Activated T-helper 17 cell treated with anti-CD3 and anti-CD28 coated beads, Interleukin-2, amount 50 U/mL, for 72 hours (primary cell): Measurements from ENCODE around the gene HOXD1. TPM values are rescaled to one million over a fixed set of nuclear protein-coding genes. Genes with fewer than 3 reads are reported as not detected.

ENCODE experiments used
- ATAC-seq: fragments of 150-1000 bp; cut with Tn5 transposase; replicated peaks from 2 replicates; pipeline ENCODE4 v1.10.0; 2021; ENCODE audit warnings: mild to moderate bottlenecking, moderate library complexity
- H3K27ac Mint-ChIP-seq: one replicate; pipeline ENCODE4 v1.8.0; 2022; ENCODE audit warnings: mixed read lengths
- H3K27me3 Mint-ChIP-seq: one replicate; pipeline ENCODE4 v1.8.0; 2022; ENCODE audit warnings: mixed read lengths
- H3K36me3 Mint-ChIP-seq: one replicate; pipeline ENCODE4 v1.8.0; 2022; ENCODE audit warnings: low read depth, mild to moderate bottlenecking, mixed read lengths
- H3K4me1 Mint-ChIP-seq: one replicate; pipeline ENCODE4 v1.8.0; 2022; ENCODE audit warnings: mixed read lengths
- H3K4me3 Mint-ChIP-seq: one replicate; pipeline ENCODE4 v1.8.0; 2022; ENCODE audit warnings: mild to moderate bottlenecking, mixed read lengths
- H3K9me3 Mint-ChIP-seq: one replicate; pipeline ENCODE4 v1.8.0; 2022; ENCODE audit warnings: mixed read lengths
- total RNA-seq, 2 donors: library from RNA; stranded (reverse); gene quantifications; one replicate each; pipeline ENCODE4 v1.2.3, GENCODE V29; 2022

Gene HOXD1
- total RNA-seq, 2 donors from 2014 or later = not detected

- Mint-ChIP-seq H3K9me3 (peaks cover 3% of the 10 kb centered on the region), H3K27ac (no peak overlapping the region), H3K4me1 (peaks cover 4% of the 10 kb centered on the region), H3K36me3 (peaks cover 6% of the 10 kb centered on the region), H3K4me3 (no peak overlapping the region), H3K27me3 (peaks cover 63% of the 10 kb centered on the region)
- no peak for ATAC-seq
Measured at GRCh38 chr2:176159663-176160250, 28.7 kb upstream of the HOXD1 start.

GRCh38 chr2:176160251-176160985 is 28.1 kb upstream of the HOXD1 start:
- no peak for ATAC-seq
- Mint-ChIP-seq H3K36me3 (peaks cover 6% of the 10 kb centered on the region), H3K27ac (no peak overlapping the region), H3K9me3 (peaks cover 3% of the 10 kb centered on the region), H3K4me1 (peaks cover 4% of the 10 kb centered on the region), H3K27me3 (peaks cover 61% of the 10 kb centered on the region), H3K4me3 (no peak overlapping the region)

GRCh38 chr2:176160986-176161824 is 27.3 kb upstream of the HOXD1 start:
- H3K36me3 Mint-ChIP-seq = peaks cover 6% of the 10 kb centered on the region
- H3K27ac Mint-ChIP-seq = no peak overlapping the region
- peaks cover 62% of the 10 kb centered on the region for H3K27me3 Mint-ChIP-seq
- H3K4me3 Mint-ChIP-seq = no peak overlapping the region
- peaks cover 4% of the 10 kb centered on the region for H3K4me1 Mint-ChIP-seq
- ATAC-seq = no peak
- peaks cover 3% of the 10 kb centered on the region for H3K9me3 Mint-ChIP-seq

GRCh38 chr2:176161825-176162626 is 26.4 kb upstream of the HOXD1 start:
- peaks cover 6% of the 10 kb centered on the region for H3K36me3 Mint-ChIP-seq
- H3K27me3 Mint-ChIP-seq = peaks cover 65% of the 10 kb centered on the region
- ATAC-seq = no peak
- H3K4me3 Mint-ChIP-seq = no peak overlapping the region
- no peak overlapping the region for H3K27ac Mint-ChIP-seq
- peaks cover 3% of the 10 kb centered on the region for H3K9me3 Mint-ChIP-seq
- H3K4me1 Mint-ChIP-seq = peaks cover 4% of the 10 kb centered on the region

- Mint-ChIP-seq H3K27ac (no peak overlapping the region), H3K9me3 (peaks cover 3% of the 10 kb centered on the region), H3K27me3 (peaks cover 67% of the 10 kb centered on the region), H3K4me3 (no peak overlapping the region), H3K4me1 (peaks cover 4% of the 10 kb centered on the region), H3K36me3 (peaks cover 6% of the 10 kb centered on the region)
- no peak for ATAC-seq
Measured at GRCh38 chr2:176162911-176163671, 25.4 kb upstream of the HOXD1 start.

GRCh38 chr2:176163672-176164056 is 24.8 kb upstream of the HOXD1 start:
- ATAC-seq = no peak
- Mint-ChIP-seq H3K4me3 (no peak overlapping the region), H3K27ac (no peak overlapping the region)

GRCh38 chr2:176164201-176164600 is 24.3 kb upstream of the HOXD1 start:
- Mint-ChIP-seq H3K4me3 (no peak overlapping the region), H3K27ac (no peak overlapping the region), H3K27me3 (peaks cover 65% of the 10 kb centered on the region), H3K9me3 (peaks cover 3% of the 10 kb centered on the region), H3K4me1 (peaks cover 4% of the 10 kb centered on the region), H3K36me3 (peaks cover 6% of the 10 kb centered on the region)
- no peak for ATAC-seq

More at GRCh38 chr2:176163672-176164056, 24.8 kb upstream of the HOXD1 start:
- Mint-ChIP-seq H3K9me3 (peaks cover 3% of the 10 kb centered on the region), H3K36me3 (peaks cover 6% of the 10 kb centered on the region), H3K27me3 (peaks cover 65% of the 10 kb centered on the region), H3K4me1 (peaks cover 4% of the 10 kb centered on the region)

- Mint-ChIP-seq H3K4me3 (no peak overlapping the region), H3K4me1 (peaks cover 4% of the 10 kb centered on the region), H3K27ac (no peak overlapping the region), H3K36me3 (peaks cover 6% of the 10 kb centered on the region), H3K9me3 (peaks cover 3% of the 10 kb centered on the region), H3K27me3 (peaks cover 70% of the 10 kb centered on the region)
- ATAC-seq = no peak
Measured at GRCh38 chr2:176164611-176165369, 23.7 kb upstream of the HOXD1 start.

- no peak for ATAC-seq
- no peak overlapping the region for H3K4me3 Mint-ChIP-seq
- peaks cover 74% of the 10 kb centered on the region for H3K27me3 Mint-ChIP-seq
- peaks cover 6% of the 10 kb centered on the region for H3K36me3 Mint-ChIP-seq
- H3K27ac Mint-ChIP-seq = no peak overlapping the region
- H3K9me3 Mint-ChIP-seq = peaks cover 3% of the 10 kb centered on the region
- H3K4me1 Mint-ChIP-seq = peaks cover 4% of the 10 kb centered on the region
Measured at GRCh38 chr2:176165370-176166050, 23.0 kb upstream of the HOXD1 start.

GRCh38 chr2:176166272-176166671 is 22.2 kb upstream of the HOXD1 start:
- no peaks in the 10 kb centered on the region for H3K4me1 Mint-ChIP-seq
- peaks cover 74% of the 10 kb centered on the region for H3K27me3 Mint-ChIP-seq
- no peak overlapping the region for H3K4me3 Mint-ChIP-seq
- no peak for ATAC-seq
- H3K36me3 Mint-ChIP-seq = peaks cover 3% of the 10 kb centered on the region
- no peak overlapping the region for H3K27ac Mint-ChIP-seq
- H3K9me3 Mint-ChIP-seq = peaks cover 3% of the 10 kb centered on the region

GRCh38 chr2:176167398-176167797 is 21.1 kb upstream of the HOXD1 start:
- Mint-ChIP-seq H3K4me3 (no peak overlapping the region), H3K27me3 (peaks cover 64% of the 10 kb centered on the region), H3K27ac (no peak overlapping the region), H3K36me3 (peaks cover 2% of the 10 kb centered on the region), H3K4me1 (no peaks in the 10 kb centered on the region), H3K9me3 (peaks cover 3% of the 10 kb centered on the region)
- ATAC-seq = no peak

- H3K27me3 Mint-ChIP-seq = peaks cover 65% of the 10 kb centered on the region
- no peak for ATAC-seq
- H3K9me3 Mint-ChIP-seq = peaks cover 1% of the 10 kb centered on the region
- no peak overlapping the region for H3K4me3 Mint-ChIP-seq
- H3K4me1 Mint-ChIP-seq = no peaks in the 10 kb centered on the region
- peaks cover 6% of the 10 kb centered on the region for H3K36me3 Mint-ChIP-seq
- H3K27ac Mint-ChIP-seq = no peak overlapping the region
Measured at GRCh38 chr2:176169181-176169580, 19.3 kb upstream of the HOXD1 start.
